Endothelial cell (in vitro differentiated cells): Measurements from ENCODE around the gene RPS29. TPM values are rescaled to one million over a fixed set of nuclear protein-coding genes. Genes with fewer than 3 reads are reported as not detected.

Experiments
- DNase-seq: peaks from one replicate; pipeline ENCODE4 v3.0.0; 2021; ENCODE audit warnings: low spot score
- H3K27ac Mint-ChIP-seq: one replicate; pipeline ENCODE4 v1.8.0; 2021; ENCODE audit warnings: mixed read lengths, inconsistent platforms; ENCODE audit not compliant: unreplicated experiment
- H3K27me3 Mint-ChIP-seq: one replicate; pipeline ENCODE4 v1.8.0; 2021; ENCODE audit warnings: mild to moderate bottlenecking, moderate library complexity, mixed read lengths, inconsistent platforms; ENCODE audit not compliant: unreplicated experiment
- H3K36me3 Mint-ChIP-seq: one replicate; pipeline ENCODE4 v1.8.0; 2021; ENCODE audit warnings: mild to moderate bottlenecking, low read depth, mixed read lengths, inconsistent platforms; ENCODE audit not compliant: unreplicated experiment
- H3K4me1 Mint-ChIP-seq: one replicate; pipeline ENCODE4 v1.8.0; 2021; ENCODE audit warnings: mild to moderate bottlenecking, mixed read lengths, inconsistent platforms; ENCODE audit not compliant: unreplicated experiment
- H3K4me3 Mint-ChIP-seq: one replicate; pipeline ENCODE4 v1.8.0; 2021; ENCODE audit warnings: mild to moderate bottlenecking, mixed read lengths, inconsistent platforms; ENCODE audit not compliant: unreplicated experiment
- H3K9me3 Mint-ChIP-seq: one replicate; pipeline ENCODE4 v1.8.0; 2021; ENCODE audit warnings: mixed read lengths, inconsistent platforms; ENCODE audit not compliant: unreplicated experiment
- total RNA-seq: library from RNA; stranded (reverse); fragmentation: NEBNext Ultra II Directional; extraction: Animal tissue kit (Norgen Biotek cat#: 25700); gene quantifications from one replicate; pipeline ENCODE4 v1.2.1, GENCODE V29; 2021; ENCODE audit not compliant: unreplicated experiment
- TF ChIP-seq, protein P1 (sequence below): fragments of 200-600 bp; sonication (generic); IDR thresholded peaks from one replicate; pipeline ENCODE4 v1.5.0; 2021; ENCODE audit warnings: antibody characterized with exemption; ENCODE audit not compliant: unreplicated experiment

Gene RPS29
- total RNA-seq, 1 donor from 2014 or later: 2,246 TPM

DNA sequence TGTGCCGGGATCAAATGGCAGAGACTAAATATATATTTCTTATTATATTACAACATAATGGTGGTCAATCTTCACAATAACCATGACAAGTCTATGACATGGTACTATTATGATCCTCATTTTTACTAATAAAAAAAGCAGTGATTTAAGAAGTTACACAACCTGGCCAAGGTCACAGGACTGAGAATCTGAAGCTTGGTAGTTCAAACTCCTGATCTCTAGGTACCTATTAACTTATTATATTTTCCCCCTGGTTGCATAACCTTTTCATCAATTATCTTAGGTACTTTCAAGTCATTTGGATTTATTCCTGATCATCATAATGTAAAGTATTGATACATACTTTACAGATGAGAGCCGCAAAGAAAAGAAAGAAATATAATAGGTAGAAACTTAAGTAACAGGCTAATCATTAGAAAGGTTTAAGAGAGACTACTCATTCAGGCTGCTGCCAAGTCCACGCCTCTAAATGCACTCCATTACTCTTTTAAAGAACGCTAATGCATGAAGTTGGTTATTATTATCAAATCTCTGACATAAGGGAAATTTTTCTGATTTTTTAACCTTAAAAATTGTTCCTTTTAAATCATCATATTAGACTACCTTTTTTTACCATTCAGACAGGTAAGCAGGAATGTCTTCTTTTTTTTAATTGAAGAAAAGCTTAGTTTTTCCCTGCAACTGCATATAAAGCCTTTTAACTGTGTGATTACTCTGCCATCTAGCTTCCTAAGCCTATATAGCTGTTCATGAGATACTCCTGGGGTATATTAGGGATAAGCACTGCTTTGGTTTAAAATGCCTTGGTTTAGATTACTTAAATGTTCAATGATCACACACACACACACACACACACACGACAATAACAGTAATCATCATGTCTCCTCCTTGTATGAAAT, 35.6 kb downstream of the RPS29 start:
- H3K4me3 Mint-ChIP-seq: no peak overlapping the region
- no peak overlapping the region for H3K27ac Mint-ChIP-seq

DNA sequence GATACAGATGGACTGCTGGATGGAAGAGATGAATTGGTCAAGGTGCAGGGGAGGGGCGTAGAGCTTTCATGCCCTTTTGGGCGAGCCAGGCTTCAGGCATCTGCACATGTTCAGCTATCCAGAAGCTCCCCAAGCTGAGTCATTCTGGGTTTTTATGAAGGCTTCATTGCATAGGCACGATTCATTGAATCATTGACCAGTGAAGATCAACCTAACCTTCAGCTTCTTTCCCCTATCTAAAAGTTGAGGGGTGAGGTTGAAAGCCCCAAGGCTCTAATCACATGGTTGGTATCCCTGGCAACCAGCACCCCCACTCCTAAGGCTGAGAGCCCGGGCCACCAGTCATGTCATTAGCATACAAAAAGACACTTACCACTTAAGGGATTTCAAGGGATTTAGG, 36.3 kb downstream of the RPS29 start:
- peaks cover 30% of the 10 kb centered on the region for H3K4me1 Mint-ChIP-seq
- no peak overlapping the region for H3K27ac Mint-ChIP-seq
- no peak for DNase-seq
- TF ChIP-seq, protein P1, sequence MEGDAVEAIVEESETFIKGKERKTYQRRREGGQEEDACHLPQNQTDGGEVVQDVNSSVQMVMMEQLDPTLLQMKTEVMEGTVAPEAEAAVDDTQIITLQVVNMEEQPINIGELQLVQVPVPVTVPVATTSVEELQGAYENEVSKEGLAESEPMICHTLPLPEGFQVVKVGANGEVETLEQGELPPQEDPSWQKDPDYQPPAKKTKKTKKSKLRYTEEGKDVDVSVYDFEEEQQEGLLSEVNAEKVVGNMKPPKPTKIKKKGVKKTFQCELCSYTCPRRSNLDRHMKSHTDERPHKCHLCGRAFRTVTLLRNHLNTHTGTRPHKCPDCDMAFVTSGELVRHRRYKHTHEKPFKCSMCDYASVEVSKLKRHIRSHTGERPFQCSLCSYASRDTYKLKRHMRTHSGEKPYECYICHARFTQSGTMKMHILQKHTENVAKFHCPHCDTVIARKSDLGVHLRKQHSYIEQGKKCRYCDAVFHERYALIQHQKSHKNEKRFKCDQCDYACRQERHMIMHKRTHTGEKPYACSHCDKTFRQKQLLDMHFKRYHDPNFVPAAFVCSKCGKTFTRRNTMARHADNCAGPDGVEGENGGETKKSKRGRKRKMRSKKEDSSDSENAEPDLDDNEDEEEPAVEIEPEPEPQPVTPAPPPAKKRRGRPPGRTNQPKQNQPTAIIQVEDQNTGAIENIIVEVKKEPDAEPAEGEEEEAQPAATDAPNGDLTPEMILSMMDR: no peak
- peaks cover 5% of the 10 kb centered on the region for H3K27me3 Mint-ChIP-seq
- H3K9me3 Mint-ChIP-seq: no peaks in the 10 kb centered on the region
- no peaks in the 10 kb centered on the region for H3K36me3 Mint-ChIP-seq
- no peak overlapping the region for H3K4me3 Mint-ChIP-seq

More for the DNA sequence above, 35.6 kb downstream of the RPS29 start:
- Mint-ChIP-seq H3K36me3 (no peaks in the 10 kb centered on the region), H3K4me1 (peaks cover 26% of the 10 kb centered on the region), H3K9me3 (no peaks in the 10 kb centered on the region), H3K27me3 (peaks cover 5% of the 10 kb centered on the region)
- TF ChIP-seq, protein P1: no peak
- DNase-seq: no peak

DNA sequence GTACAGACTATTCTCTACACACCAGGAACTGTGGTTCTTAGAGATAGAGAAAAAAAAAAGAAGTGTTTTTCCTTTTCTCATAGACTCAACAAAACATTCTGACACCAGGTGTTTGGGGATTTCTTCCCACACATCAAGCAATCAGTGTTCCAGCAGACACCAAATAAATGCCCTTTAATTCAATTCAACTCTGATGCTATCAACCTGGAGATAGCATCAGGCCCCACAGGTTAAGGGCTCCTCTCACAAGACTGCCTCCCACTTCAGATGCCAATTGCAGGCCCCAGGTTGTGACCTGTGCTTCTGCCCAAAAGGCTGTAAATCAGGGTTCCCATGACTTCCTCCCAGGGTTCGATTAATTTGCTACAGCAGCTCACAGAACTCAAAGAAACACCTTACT, 36.7 kb downstream of the RPS29 start:
- no peak overlapping the region for H3K4me3 Mint-ChIP-seq
- DNase-seq: no peak
- no peaks in the 10 kb centered on the region for H3K9me3 Mint-ChIP-seq
- peaks cover 32% of the 10 kb centered on the region for H3K4me1 Mint-ChIP-seq
- H3K27me3 Mint-ChIP-seq: peaks cover 5% of the 10 kb centered on the region
- no peak overlapping the region for H3K27ac Mint-ChIP-seq
- TF ChIP-seq, protein P1: no peak
- H3K36me3 Mint-ChIP-seq: no peaks in the 10 kb centered on the region

DNA sequence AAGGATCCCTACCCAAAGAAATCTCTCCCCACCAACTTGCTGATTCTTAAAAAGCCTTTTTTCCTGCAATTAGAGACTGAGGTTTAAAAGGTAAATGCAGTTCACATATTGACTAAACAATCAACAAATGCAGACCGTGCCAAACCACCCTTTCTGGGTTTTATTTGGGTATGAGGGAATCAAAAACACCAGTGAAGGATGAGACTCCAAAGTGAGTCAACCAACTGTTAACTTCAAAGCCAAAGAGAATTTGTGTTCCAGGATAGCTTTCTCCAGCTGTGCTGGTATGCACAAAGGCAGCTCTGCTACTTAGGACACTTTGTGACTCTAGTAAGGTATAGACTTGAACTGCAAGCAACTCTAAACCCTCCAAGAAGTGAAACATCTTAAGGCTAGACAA, 39.4 kb downstream of the RPS29 start:
- Mint-ChIP-seq H3K27me3 (peaks cover 7% of the 10 kb centered on the region), H3K36me3 (peaks cover 7% of the 10 kb centered on the region), H3K9me3 (peaks cover 5% of the 10 kb centered on the region), H3K27ac (peak overlapping the region; percentile 36), H3K4me3 (no peak overlapping the region), H3K4me1 (peaks cover 32% of the 10 kb centered on the region)
- DNase-seq: no peak
- TF ChIP-seq, protein P1: no peak

DNA sequence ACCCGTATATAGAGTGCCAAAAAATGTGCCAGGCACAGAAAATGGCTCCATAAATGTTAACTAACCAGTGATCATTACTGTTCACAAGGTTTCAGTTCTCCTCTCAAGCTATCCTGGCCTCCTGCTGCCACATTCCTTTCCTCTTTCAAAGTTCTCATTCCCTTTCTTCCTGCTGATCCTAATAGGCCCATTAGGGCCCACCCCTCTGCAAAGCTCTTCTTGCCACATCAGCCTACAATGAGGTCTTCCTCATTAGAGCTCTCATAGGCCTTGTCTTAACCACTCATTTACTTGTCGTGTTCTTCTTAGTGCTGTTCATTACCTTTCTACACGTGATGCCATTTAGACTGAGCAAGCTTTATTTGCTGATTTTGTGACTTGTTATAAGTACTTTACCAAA, 40.5 kb downstream of the RPS29 start:
- Mint-ChIP-seq H3K4me3 (no peak overlapping the region), H3K27me3 (peaks cover 7% of the 10 kb centered on the region), H3K9me3 (peaks cover 5% of the 10 kb centered on the region), H3K27ac (peak overlapping the region; percentile 85), H3K4me1 (peaks cover 32% of the 10 kb centered on the region), H3K36me3 (peaks cover 8% of the 10 kb centered on the region)
- TF ChIP-seq, protein P1: no peak
- DNase-seq: no peak
